HCT116 (cell line): ENCODE data around the gene MICAL3. TPM values are rescaled to one million over a fixed set of nuclear protein-coding genes. Genes with fewer than 3 reads are reported as not detected.

ENCODE experiments used
- ATAC-seq: fragments of 200-7000 bp; cut with Tn5 transposase; 2 replicates; pipeline ENCODE4 v1.9.1; 2020; ENCODE audit warnings: mild to moderate bottlenecking, moderate library complexity
- BruUV-seq: library from RNA; stranded (reverse); fragments of 400-500 nt; replicated peaks from 2 replicates; lab custom pipeline; 2021; lab: Mats Ljungman, UMichigan
- CTCF ChIA-PET: fragments of 300-600 bp; sonication (Branson Sonifier 250); formaldehyde crosslinking; loops from one replicate; lab custom pipeline; 2021; ENCODE audit warnings: antibody characterized with exemption; lab: Charles Lee
- POLR2A ChIA-PET: fragments of 300-600, 350-600 bp; sonication (Branson Sonifier 250); formaldehyde crosslinking; loops from one replicate; lab custom pipeline; 2021; ENCODE audit warnings: antibody characterized with exemption; lab: Charles Lee
- RAD21 ChIA-PET, 2 experiments: fragments of 300-600 bp; sonication (Branson Sonifier 250); formaldehyde crosslinking; loops; one replicate each; lab custom pipeline; 2023; ENCODE audit warnings: low total read pairs in 2 of 2; ENCODE audit not compliant: uncharacterized antibody in 2 of 2, unreplicated experiment in 2 of 2, low non-redundant PET in 1 of 2; lab: Charles Lee
- DNase-seq: peaks from one replicate; pipeline ENCODE4 v3.0.0-alpha.2; 2010; ENCODE audit warnings: low read depth, low spot score
- H2AFZ ChIP-seq: fragments of 200-600 bp; shearing (Covaris generic), sonication (generic); 2 replicates; pipeline ENCODE4 v1.6.1; 2017; ENCODE audit warnings: low read depth, mixed run types, mixed read lengths, antibody characterized with exemption, low read length; ENCODE audit not compliant: poor library complexity, severe bottlenecking
- H3K27ac ChIP-seq: 2 replicates; pipeline ENCODE4 v1.5.1; 2012; ENCODE audit warnings: low read depth, low read length
- H3K27me3 ChIP-seq: fragments of 200-600 bp; sonication (generic); 2 replicates; pipeline ENCODE4 v1.6.1; 2016; ENCODE audit warnings: mixed run types, low read length, mixed read lengths; ENCODE audit not compliant: insufficient read depth
- H3K36me3 ChIP-seq, 2 experiments: fragments of 200-500 bp in 1 of 2; fragments of 200-600 bp in 1 of 2; sonication (Bioruptor generic) in 1 of 2; sonication (generic) in 1 of 2; 2 replicates each; pipeline versions ENCODE4 v1.5.1 to v1.6.1; 2014 to 2016; ENCODE audit warnings: low read length in 2 of 2, inconsistent platforms in 1 of 2, mixed read lengths in 1 of 2, mixed run types in 1 of 2; ENCODE audit not compliant: insufficient read depth in 2 of 2, control insufficient read depth in 1 of 2
- H3K4me1 ChIP-seq, 2 experiments: fragments of 200-600 bp in 1 of 2; sonication (generic) in 1 of 2; 2 replicates each; pipeline versions ENCODE4 v1.5.1 to v1.6.1; 2012 to 2017; ENCODE audit warnings: low read length in 2 of 2, inconsistent platforms in 1 of 2, mild to moderate bottlenecking in 1 of 2, mixed read lengths in 1 of 2, mixed run types in 1 of 2, moderate library complexity in 1 of 2; ENCODE audit not compliant: insufficient read depth in 2 of 2, control insufficient read depth in 1 of 2
- H3K4me2 ChIP-seq: fragments of 200-600 bp; sonication (generic); 2 replicates; pipeline ENCODE4 v1.6.1; 2017; ENCODE audit warnings: mixed run types, low read length, mixed read lengths
- H3K4me3 ChIP-seq, 2 experiments: fragments of 200-600 bp in 1 of 2; sonication (generic) in 1 of 2; replicated peaks in 1 of 2; 2 replicates each; pipeline ENCODE4 v1.5.1; 2011 to 2016; ENCODE audit warnings: low read length in 2 of 2, control low read depth in 1 of 2, low read depth in 1 of 2, mild to moderate bottlenecking in 1 of 2, mixed read lengths in 1 of 2, mixed run types in 1 of 2
- H3K79me2 ChIP-seq: fragments of 200-600 bp; sonication (generic); 2 replicates; pipeline ENCODE4 v1.6.1; 2017; ENCODE audit warnings: mild to moderate bottlenecking, mixed run types, low read length, moderate library complexity, mixed read lengths; ENCODE audit not compliant: insufficient read depth
- H3K9ac ChIP-seq: fragments of 200-600 bp; sonication (generic); 2 replicates; pipeline ENCODE4 v1.6.1; 2016; ENCODE audit warnings: low read length, mixed read lengths
- H3K9me2 ChIP-seq: fragments of 200-600 bp; sonication (generic), shearing (Covaris generic); 2 replicates; pipeline ENCODE4 v1.6.1; 2017; ENCODE audit warnings: mixed run types, mild to moderate bottlenecking, moderate library complexity; ENCODE audit not compliant: insufficient read depth
- H3K9me3 ChIP-seq, 2 experiments: fragments of 200-500 bp in 1 of 2; fragments of 200-600 bp in 1 of 2; sonication (Bioruptor generic) in 1 of 2; sonication (generic) in 1 of 2; 2 replicates each; pipeline ENCODE4 v1.6.1; 2014 to 2017; ENCODE audit warnings: low read length in 2 of 2, mixed read lengths in 2 of 2, inconsistent platforms in 1 of 2, low read depth in 1 of 2, mild to moderate bottlenecking in 1 of 2, mixed run types in 1 of 2, moderate library complexity in 1 of 2; ENCODE audit not compliant: control insufficient read depth in 1 of 2, insufficient read depth in 1 of 2
- H4K20me1 ChIP-seq: fragments of 200-600 bp; sonication (generic), shearing (Covaris generic); 2 replicates; pipeline ENCODE4 v1.6.1; 2017; ENCODE audit warnings: mixed run types, mild to moderate bottlenecking, moderate library complexity; ENCODE audit not compliant: insufficient read depth
- CEBPB ChIP-seq: IDR thresholded peaks from 2 replicates; pipeline ENCODE4 v1.6.1; 2012; ENCODE audit warnings: low read depth
- CTCF ChIP-seq, 3 experiments: fragments of 200-600 bp in 1 of 3; sonication (generic) in 1 of 3; IDR thresholded peaks in 2 of 3; conservative IDR thresholded peaks in 1 of 3; 2 replicates each; pipeline ENCODE4 v1.5.1; 2012 to 2017; ENCODE audit warnings: low read depth in 2 of 3, low read length in 2 of 3, antibody characterized with exemption in 1 of 3, borderline replicate concordance in 1 of 3, control low read depth in 1 of 3, mild to moderate bottlenecking in 1 of 3, mixed read lengths in 1 of 3, mixed run types in 1 of 3, moderate library complexity in 1 of 3; ENCODE audit not compliant: insufficient read depth in 1 of 3
- ELF1 ChIP-seq: IDR thresholded peaks from 2 replicates; pipeline ENCODE4 v1.6.1; 2012; ENCODE audit warnings: low read depth, borderline replicate concordance
- YY1 ChIP-seq: IDR thresholded peaks from 2 replicates; pipeline ENCODE4 v1.6.1; 2011; ENCODE audit warnings: low read length, low read depth, moderate library complexity, mild to moderate bottlenecking; ENCODE audit not compliant: insufficient replicate concordance; ENCODE audit errors: extremely low read depth
- ZFX ChIP-seq: fragments of 450-650 bp; IDR thresholded peaks from 2 replicates; pipeline ENCODE4 v1.6.1; 2017
- ZNF274 ChIP-seq: fragments of 200-500 bp; sonication (Bioruptor generic); IDR thresholded peaks from 2 replicates; pipeline ENCODE4 v1.6.1; 2014; ENCODE audit warnings: mild to moderate bottlenecking, low read depth, low read length, inconsistent platforms
- intact Hi-C: fragments of 100-400 bp; cut with micrococcal nuclease; formaldehyde crosslinking; loops from 2 replicates; pipeline ENCODE4 v1.10.0; 2022
- total RNA-seq: library from RNA; stranded (reverse); gene quantifications from one replicate; pipeline ENCODE4 v1.2.1, GENCODE V29; 2021; ENCODE audit not compliant: unreplicated experiment
- TF ChIP-seq, protein P1 (sequence below): IDR thresholded peaks from 2 replicates; pipeline ENCODE4 v1.6.1; 2011; ENCODE audit warnings: mild to moderate bottlenecking, low read length, moderate library complexity; ENCODE audit not compliant: insufficient replicate concordance; ENCODE audit errors: extremely low read depth

Gene MICAL3
- total RNA-seq, 1 experiment from 2014 or later: 30.8 TPM

- Histone ChIP-seq H3K4me2 (peak overlapping the region; percentile 97), H2AFZ (peak overlapping the region; percentile 92), H3K9ac (peak overlapping the region; percentile 79), H3K4me3 (peak overlapping the region; percentile 65 to 86), H3K36me3 (no peaks in the 10 kb centered on the region), H3K27me3 (no peaks in the 10 kb centered on the region), H4K20me1 (no peaks in the 10 kb centered on the region), H3K4me1 (peaks cover 19 to 21% of the 10 kb centered on the region in 2 experiments), H3K79me2 (peaks cover 35% of the 10 kb centered on the region), H3K27ac (peak overlapping the region; percentile 87), H3K9me3 (no peaks in the 10 kb centered on the region), H3K9me2 (no peaks in the 10 kb centered on the region)
- POLR2A ChIA-PET: no interaction called here
- RAD21 ChIA-PET: interaction anchor here in 1 of 2 experiments (0.5 kb wide), 1 partner anchor 33 kb away, joined by 5 read pairs; no protein-coding TSS in a partner anchor
- intact Hi-C loops: no loop called here
- ATAC-seq (no peak), DNase-seq (no peak)
- CTCF ChIA-PET: interaction anchor here (0.7 kb wide), 1 partner anchor 10 kb away, joined by 4 read pairs; no protein-coding TSS in a partner anchor
- BruUV-seq: no TSS peak
- no peak for TF ChIP-seq CTCF (IDR thresholded peaks at IDR 0.05 in 2 of 3, conservative IDR thresholded peaks at IDR 0.05 in 1 of 3; ENCODE audit: borderline replicate concordance in 1 of 3, insufficient read depth in 1 of 3, low read depth in 2 of 3, low read length in 2 of 3)
- TF ChIP-seq ELF1: no peak
- TF ChIP-seq CEBPB: no peak
- no peak for TF ChIP-seq ZFX
- TF ChIP-seq, protein P1, sequence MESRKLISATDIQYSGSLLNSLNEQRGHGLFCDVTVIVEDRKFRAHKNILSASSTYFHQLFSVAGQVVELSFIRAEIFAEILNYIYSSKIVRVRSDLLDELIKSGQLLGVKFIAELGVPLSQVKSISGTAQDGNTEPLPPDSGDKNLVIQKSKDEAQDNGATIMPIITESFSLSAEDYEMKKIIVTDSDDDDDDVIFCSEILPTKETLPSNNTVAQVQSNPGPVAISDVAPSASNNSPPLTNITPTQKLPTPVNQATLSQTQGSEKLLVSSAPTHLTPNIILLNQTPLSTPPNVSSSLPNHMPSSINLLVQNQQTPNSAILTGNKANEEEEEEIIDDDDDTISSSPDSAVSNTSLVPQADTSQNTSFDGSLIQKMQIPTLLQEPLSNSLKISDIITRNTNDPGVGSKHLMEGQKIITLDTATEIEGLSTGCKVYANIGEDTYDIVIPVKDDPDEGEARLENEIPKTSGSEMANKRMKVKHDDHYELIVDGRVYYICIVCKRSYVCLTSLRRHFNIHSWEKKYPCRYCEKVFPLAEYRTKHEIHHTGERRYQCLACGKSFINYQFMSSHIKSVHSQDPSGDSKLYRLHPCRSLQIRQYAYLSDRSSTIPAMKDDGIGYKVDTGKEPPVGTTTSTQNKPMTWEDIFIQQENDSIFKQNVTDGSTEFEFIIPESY: no peak
- no peak for TF ChIP-seq YY1
- TF ChIP-seq ZNF274: no peak
- TF ChIP-seq, all 23 proteins: peak for 0
These were observed 249.3 kb downstream of the MICAL3 start for GRCh38 chr22:17774926-17775685.
